Measurements from ENCODE around the gene CD22.

DNA sequence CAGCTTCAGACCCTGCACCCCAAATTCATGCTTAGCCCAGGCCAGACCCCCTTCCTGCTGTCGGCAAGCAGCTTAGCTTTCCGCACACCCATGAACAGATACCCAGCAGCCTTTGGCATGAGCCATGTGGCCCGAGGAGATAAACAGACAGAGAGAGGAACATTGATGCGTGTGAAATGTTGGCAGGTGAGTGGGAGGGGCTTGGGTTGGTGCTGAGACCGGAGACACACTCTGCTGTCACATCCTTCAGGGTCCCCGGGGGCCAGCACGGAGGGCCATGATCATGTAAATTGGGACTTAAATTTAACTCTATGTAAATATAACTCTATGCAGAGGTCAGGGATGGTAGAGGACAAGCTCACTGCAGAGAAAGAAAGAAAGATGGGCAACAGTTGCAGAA is 1.5 kb downstream of the CD22 start:
- TF ChIP-seq, protein P1, sequence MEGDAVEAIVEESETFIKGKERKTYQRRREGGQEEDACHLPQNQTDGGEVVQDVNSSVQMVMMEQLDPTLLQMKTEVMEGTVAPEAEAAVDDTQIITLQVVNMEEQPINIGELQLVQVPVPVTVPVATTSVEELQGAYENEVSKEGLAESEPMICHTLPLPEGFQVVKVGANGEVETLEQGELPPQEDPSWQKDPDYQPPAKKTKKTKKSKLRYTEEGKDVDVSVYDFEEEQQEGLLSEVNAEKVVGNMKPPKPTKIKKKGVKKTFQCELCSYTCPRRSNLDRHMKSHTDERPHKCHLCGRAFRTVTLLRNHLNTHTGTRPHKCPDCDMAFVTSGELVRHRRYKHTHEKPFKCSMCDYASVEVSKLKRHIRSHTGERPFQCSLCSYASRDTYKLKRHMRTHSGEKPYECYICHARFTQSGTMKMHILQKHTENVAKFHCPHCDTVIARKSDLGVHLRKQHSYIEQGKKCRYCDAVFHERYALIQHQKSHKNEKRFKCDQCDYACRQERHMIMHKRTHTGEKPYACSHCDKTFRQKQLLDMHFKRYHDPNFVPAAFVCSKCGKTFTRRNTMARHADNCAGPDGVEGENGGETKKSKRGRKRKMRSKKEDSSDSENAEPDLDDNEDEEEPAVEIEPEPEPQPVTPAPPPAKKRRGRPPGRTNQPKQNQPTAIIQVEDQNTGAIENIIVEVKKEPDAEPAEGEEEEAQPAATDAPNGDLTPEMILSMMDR (IDR thresholded peaks at IDR 0.05): no peak
- no peak for TF ChIP-seq POLR2A (IDR thresholded peaks at IDR 0.05)
